HEK293 (cell line): ENCODE results near the gene BBS9.

Experiments used
- CTCF ChIA-PET: fragments of 350-600 bp; formaldehyde crosslinking; extraction: SDS; loops from one replicate; lab custom pipeline; 2021; ENCODE audit warnings: antibody characterized with exemption; lab: Yijun Ruan, JAX
- POLR2A ChIA-PET: fragments of 300-600 bp; formaldehyde crosslinking; extraction: SDS; loops from one replicate; lab custom pipeline; 2020; ENCODE audit warnings: antibody characterized with exemption, inconsistent platforms; lab: Yijun Ruan, JAX
- H3K27ac ChIP-seq: fragments of 200-500 bp; sonication (Bioruptor generic); 2 replicates; pipeline ENCODE4 v1.5.1; 2014; ENCODE audit warnings: low read depth, low read length, control low read depth, inconsistent platforms; ENCODE audit errors: extremely low read depth
- H3K36me3 ChIP-seq, 2 experiments: fragments of 200-500 bp in 1 of 2; sonication (Bioruptor generic) in 1 of 2; 1 replicate in 1 of 2; 2 replicates in 1 of 2; pipeline ENCODE4 v1.5.1; 2014 to 2017; ENCODE audit warnings: inconsistent platforms in 2 of 2, low read length in 2 of 2; ENCODE audit not compliant: control insufficient read depth in 2 of 2, insufficient read depth in 1 of 2
- H3K4me1 ChIP-seq: fragments of 200-500 bp; sonication (Bioruptor generic); 2 replicates; pipeline ENCODE4 v1.5.1; 2014; ENCODE audit warnings: mild to moderate bottlenecking, low read length, inconsistent platforms; ENCODE audit not compliant: control insufficient read depth, insufficient read depth
- H3K4me3 ChIP-seq: 2 replicates; pipeline ENCODE4 v1.5.1; 2011; ENCODE audit warnings: low read depth, mild to moderate bottlenecking, control low read depth, low read length, moderate library complexity
- H3K9me3 ChIP-seq: fragments of 200-500 bp; sonication (Bioruptor generic); 2 replicates; pipeline ENCODE4 v1.5.1; 2014; ENCODE audit warnings: low read depth, low read length, inconsistent platforms; ENCODE audit not compliant: control insufficient read depth, insufficient read depth
- CTCF ChIP-seq: fragments of 450-650 bp; formaldehyde crosslinking; IDR thresholded peaks from 2 replicates; pipeline ENCODE4 v1.5.1; 2016; ENCODE audit warnings: missing biosample characterization, missing genetic modification characterization
- KLF16 ChIP-seq: fragments of 450-650 bp; formaldehyde crosslinking; IDR thresholded peaks from 2 replicates; pipeline ENCODE4 v1.5.1; 2017; ENCODE audit warnings: missing biosample characterization, missing genetic modification characterization
- PRDM6 ChIP-seq: fragments of 450-650 bp; formaldehyde crosslinking; IDR thresholded peaks from 2 replicates; pipeline ENCODE4 v1.5.1; 2017; ENCODE audit warnings: missing biosample characterization, missing genetic modification characterization
- ZBTB44 ChIP-seq: fragments of 450-650 bp; IDR thresholded peaks from 2 replicates; pipeline ENCODE4 v1.5.1; 2018; ENCODE audit warnings: missing biosample characterization, mild to moderate bottlenecking, missing genetic modification characterization
- ZNF121 ChIP-seq: fragments of 450-650 bp; formaldehyde crosslinking; IDR thresholded peaks from 2 replicates; pipeline ENCODE4 v1.5.1; 2016; ENCODE audit warnings: missing biosample characterization, missing genetic modification characterization
- ZNF132 ChIP-seq: fragments of 450-650 bp; formaldehyde crosslinking; IDR thresholded peaks from 2 replicates; pipeline ENCODE4 v1.5.1; 2017; ENCODE audit warnings: missing biosample characterization, missing genetic modification characterization, borderline replicate concordance
- ZNF138 ChIP-seq: fragments of 450-650 bp; formaldehyde crosslinking; IDR thresholded peaks from 2 replicates; pipeline ENCODE4 v1.5.1; 2016; ENCODE audit warnings: missing biosample characterization, missing genetic modification characterization, borderline replicate concordance
- ZNF174 ChIP-seq: fragments of 450-650 bp; formaldehyde crosslinking; IDR thresholded peaks from 2 replicates; pipeline ENCODE4 v1.5.0; 2017; ENCODE audit warnings: missing biosample characterization, mild to moderate bottlenecking, missing genetic modification characterization
- ZNF274 ChIP-seq, 2 experiments: fragments of 200-500 bp in 1 of 2; fragments of 450-650 bp in 1 of 2; sonication (Bioruptor generic) in 1 of 2; formaldehyde crosslinking in 1 of 2; IDR thresholded peaks; 2 replicates each; pipeline versions ENCODE4 v1.5.1 to v1.6.1; 2014 to 2016; ENCODE audit warnings: borderline replicate concordance in 1 of 2, inconsistent platforms in 1 of 2, low read length in 1 of 2, missing biosample characterization in 1 of 2, missing genetic modification characterization in 1 of 2
- ZNF341 ChIP-seq: fragments of 450-650 bp; formaldehyde crosslinking; IDR thresholded peaks from 2 replicates; pipeline ENCODE4; 2016; ENCODE audit warnings: low read depth, missing biosample characterization, missing genetic modification characterization
- ZNF473 ChIP-seq: fragments of 450-650 bp; formaldehyde crosslinking; IDR thresholded peaks from 2 replicates; pipeline ENCODE4 v1.5.1; 2017; ENCODE audit warnings: missing biosample characterization, missing genetic modification characterization
- ZNF48 ChIP-seq: fragments of 450-650 bp; formaldehyde crosslinking; IDR thresholded peaks from 2 replicates; pipeline ENCODE4 v1.5.1; 2016; ENCODE audit warnings: missing biosample characterization, missing genetic modification characterization
- ZNF654 ChIP-seq: fragments of 450-650 bp; formaldehyde crosslinking; IDR thresholded peaks from 2 replicates; pipeline ENCODE4 v1.5.1; 2016; ENCODE audit warnings: low read depth, missing biosample characterization, missing genetic modification characterization
- ZNF704 ChIP-seq: fragments of 450-650 bp; formaldehyde crosslinking; IDR thresholded peaks from 2 replicates; pipeline ENCODE4 v1.5.1; 2016; ENCODE audit warnings: missing biosample characterization, missing genetic modification characterization
- ZNF768 ChIP-seq: fragments of 450-650 bp; formaldehyde crosslinking; IDR thresholded peaks from 2 replicates; pipeline ENCODE4 v1.5.1; 2018; ENCODE audit warnings: missing biosample characterization, mild to moderate bottlenecking, missing genetic modification characterization
- ZNF837 ChIP-seq: fragments of 450-650 bp; formaldehyde crosslinking; IDR thresholded peaks from 2 replicates; pipeline ENCODE4 v1.5.1; 2016; ENCODE audit warnings: missing biosample characterization, missing genetic modification characterization
- ZXDB ChIP-seq: fragments of 450-650 bp; formaldehyde crosslinking; IDR thresholded peaks from 2 replicates; pipeline ENCODE4 v1.5.1; 2016; ENCODE audit warnings: missing biosample characterization, missing genetic modification characterization
- TF ChIP-seq, protein P1 (sequence below): fragments of 450-650 bp; formaldehyde crosslinking; IDR thresholded peaks from 2 replicates; pipeline ENCODE4 v1.5.0; 2017; ENCODE audit warnings: missing biosample characterization, missing genetic modification characterization, borderline replicate concordance
- TF ChIP-seq, protein P2 (sequence below): fragments of 450-650 bp; formaldehyde crosslinking; IDR thresholded peaks from 2 replicates; pipeline ENCODE4 v1.5.1; 2016; ENCODE audit warnings: missing biosample characterization, missing genetic modification characterization

The BBS9 gene

GRCh38 chr7:33307205-33307604, 177.8 kb downstream of the BBS9 start (continued):
- TF ChIP-seq PRDM6 (tag by site-specific recombination) (no peak), ZXDB (tag by site-specific recombination) (no peak), KLF16 (tag by site-specific recombination) (no peak), ZNF341 (tag by site-specific recombination) (no peak), ZNF132 (tag by site-specific recombination) (no peak), ZBTB44 (tag by site-specific recombination) (no peak), ZNF138 (tag by site-specific recombination) (no peak), ZNF654 (tag by site-specific recombination) (no peak)

DNA sequence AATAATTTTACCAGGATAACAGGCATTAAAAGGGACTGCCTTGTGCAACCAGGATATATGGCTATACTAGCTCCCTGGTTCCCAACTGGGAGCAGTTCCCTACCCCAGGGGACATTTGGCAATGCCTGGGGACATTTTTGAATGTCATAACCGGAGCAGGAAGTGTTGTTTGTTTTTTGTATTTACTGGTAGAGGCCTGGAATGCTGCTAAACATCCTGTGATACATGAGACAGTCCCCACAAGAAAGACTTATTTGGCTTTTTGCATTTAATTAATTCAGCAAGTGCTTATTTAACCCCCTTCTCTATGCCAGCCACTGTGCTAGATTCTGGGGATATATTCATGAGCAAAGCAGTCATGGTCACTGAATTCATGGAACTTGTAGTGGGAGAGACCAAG, 181.2 kb downstream of the BBS9 start:
- Histone ChIP-seq H3K9me3 (no peaks in the 10 kb centered on the region), H3K4me1 (no peaks in the 10 kb centered on the region), H3K36me3 (no peaks in the 10 kb centered on the region), H3K4me3 (no peak overlapping the region), H3K27ac (no peak overlapping the region)
- no peak for TF ChIP-seq ZNF48
- TF ChIP-seq, protein P1, sequence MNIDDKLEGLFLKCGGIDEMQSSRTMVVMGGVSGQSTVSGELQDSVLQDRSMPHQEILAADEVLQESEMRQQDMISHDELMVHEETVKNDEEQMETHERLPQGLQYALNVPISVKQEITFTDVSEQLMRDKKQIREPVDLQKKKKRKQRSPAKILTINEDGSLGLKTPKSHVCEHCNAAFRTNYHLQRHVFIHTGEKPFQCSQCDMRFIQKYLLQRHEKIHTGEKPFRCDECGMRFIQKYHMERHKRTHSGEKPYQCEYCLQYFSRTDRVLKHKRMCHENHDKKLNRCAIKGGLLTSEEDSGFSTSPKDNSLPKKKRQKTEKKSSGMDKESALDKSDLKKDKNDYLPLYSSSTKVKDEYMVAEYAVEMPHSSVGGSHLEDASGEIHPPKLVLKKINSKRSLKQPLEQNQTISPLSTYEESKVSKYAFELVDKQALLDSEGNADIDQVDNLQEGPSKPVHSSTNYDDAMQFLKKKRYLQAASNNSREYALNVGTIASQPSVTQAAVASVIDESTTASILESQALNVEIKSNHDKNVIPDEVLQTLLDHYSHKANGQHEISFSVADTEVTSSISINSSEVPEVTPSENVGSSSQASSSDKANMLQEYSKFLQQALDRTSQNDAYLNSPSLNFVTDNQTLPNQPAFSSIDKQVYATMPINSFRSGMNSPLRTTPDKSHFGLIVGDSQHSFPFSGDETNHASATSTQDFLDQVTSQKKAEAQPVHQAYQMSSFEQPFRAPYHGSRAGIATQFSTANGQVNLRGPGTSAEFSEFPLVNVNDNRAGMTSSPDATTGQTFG (tag by site-specific recombination) = no peak
- ChIA-PET POLR2A (no interaction called here), CTCF (no interaction called here)

DNA sequence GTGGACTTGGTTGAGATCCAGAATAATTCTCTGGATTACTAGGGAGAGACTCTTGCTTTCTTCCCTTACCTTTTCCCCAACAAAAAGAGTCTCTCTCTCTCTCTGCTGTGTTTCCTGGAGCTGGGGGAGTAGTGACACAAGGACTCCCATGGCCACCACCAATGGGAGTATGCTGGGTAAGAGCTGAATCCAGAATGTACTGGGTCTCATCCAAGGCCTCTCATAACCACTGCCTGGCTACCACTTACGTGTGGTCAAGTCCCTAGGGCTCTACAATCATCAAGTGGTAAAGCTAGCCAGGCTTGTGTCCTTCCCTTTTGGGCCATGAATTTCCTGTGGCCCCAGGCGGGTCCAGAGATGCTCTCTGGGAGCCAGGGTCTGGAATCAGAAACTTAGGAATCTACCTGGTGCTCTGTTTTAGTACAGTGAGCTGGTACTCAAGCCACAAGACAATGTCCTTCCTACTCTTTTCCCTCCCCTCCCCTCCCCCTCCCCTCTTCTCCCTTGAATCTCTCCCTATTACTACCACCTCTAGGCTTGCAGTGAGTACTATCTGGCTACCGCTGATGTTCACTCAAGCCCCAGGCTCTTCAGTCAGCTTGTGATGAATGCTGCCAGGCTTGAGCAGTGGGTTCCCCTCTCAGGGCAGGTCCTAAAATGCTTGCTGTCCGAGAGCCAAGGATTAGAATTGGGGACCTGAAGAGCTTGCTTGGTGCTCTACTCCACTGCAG, 196.6 kb downstream of the BBS9 start:
- ChIA-PET CTCF (no interaction called here), POLR2A (no interaction called here)
- H3K36me3 ChIP-seq = no peaks in the 10 kb centered on the region
- H3K9me3 ChIP-seq = no peaks in the 10 kb centered on the region
- H3K4me1 ChIP-seq = no peaks in the 10 kb centered on the region
- no peak overlapping the region for H3K4me3 ChIP-seq
- no peak overlapping the region for H3K27ac ChIP-seq
- TF ChIP-seq ZNF174 (tag by site-specific recombination) (no peak), ZNF704 (tag by site-specific recombination) (no peak), ZNF473 (tag by site-specific recombination) (no peak), ZNF274 (IDR thresholded peaks at IDR 0.05; ENCODE audit: low read length) (no peak), ZNF274 (tag by site-specific recombination; IDR thresholded peaks at IDR 0.05; ENCODE audit: borderline replicate concordance) (no peak), CTCF (tag by site-specific recombination) (no peak), ZNF768 (tag by site-specific recombination) (no peak), ZNF121 (no peak), ZNF837 (tag by site-specific recombination) (no peak)
- TF ChIP-seq, protein P2, sequence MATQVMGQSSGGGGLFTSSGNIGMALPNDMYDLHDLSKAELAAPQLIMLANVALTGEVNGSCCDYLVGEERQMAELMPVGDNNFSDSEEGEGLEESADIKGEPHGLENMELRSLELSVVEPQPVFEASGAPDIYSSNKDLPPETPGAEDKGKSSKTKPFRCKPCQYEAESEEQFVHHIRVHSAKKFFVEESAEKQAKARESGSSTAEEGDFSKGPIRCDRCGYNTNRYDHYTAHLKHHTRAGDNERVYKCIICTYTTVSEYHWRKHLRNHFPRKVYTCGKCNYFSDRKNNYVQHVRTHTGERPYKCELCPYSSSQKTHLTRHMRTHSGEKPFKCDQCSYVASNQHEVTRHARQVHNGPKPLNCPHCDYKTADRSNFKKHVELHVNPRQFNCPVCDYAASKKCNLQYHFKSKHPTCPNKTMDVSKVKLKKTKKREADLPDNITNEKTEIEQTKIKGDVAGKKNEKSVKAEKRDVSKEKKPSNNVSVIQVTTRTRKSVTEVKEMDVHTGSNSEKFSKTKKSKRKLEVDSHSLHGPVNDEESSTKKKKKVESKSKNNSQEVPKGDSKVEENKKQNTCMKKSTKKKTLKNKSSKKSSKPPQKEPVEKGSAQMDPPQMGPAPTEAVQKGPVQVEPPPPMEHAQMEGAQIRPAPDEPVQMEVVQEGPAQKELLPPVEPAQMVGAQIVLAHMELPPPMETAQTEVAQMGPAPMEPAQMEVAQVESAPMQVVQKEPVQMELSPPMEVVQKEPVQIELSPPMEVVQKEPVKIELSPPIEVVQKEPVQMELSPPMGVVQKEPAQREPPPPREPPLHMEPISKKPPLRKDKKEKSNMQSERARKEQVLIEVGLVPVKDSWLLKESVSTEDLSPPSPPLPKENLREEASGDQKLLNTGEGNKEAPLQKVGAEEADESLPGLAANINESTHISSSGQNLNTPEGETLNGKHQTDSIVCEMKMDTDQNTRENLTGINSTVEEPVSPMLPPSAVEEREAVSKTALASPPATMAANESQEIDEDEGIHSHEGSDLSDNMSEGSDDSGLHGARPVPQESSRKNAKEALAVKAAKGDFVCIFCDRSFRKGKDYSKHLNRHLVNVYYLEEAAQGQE (tag by site-specific recombination) = no peak
